D341Med (cell line): ENCODE results near the gene ANKRD60.

Experiments used
- DNase-seq: peaks from one replicate; pipeline ENCODE4 v3.0.0; 2012; ENCODE audit warnings: low spot score

The ANKRD60 gene

GRCh38 chr20:58228484-58229197 is at the start of gene ANKRD60:
TSS of gene ANKRD60 (minus strand) at chr20:58228653. CDS start at chr20:58228653, 0 bp downstream.
- DNase-seq: peak; percentile 51

- DNase-seq: no peak
Observed at GRCh38 chr20:58277578-58278472, 49.4 kb upstream of the ANKRD60 start.

GRCh38 chr20:58277107-58277506 is 48.7 kb upstream of the ANKRD60 start:
- no peak for DNase-seq

- DNase-seq: no peak
Observed at GRCh38 chr20:58274384-58274783, 45.9 kb upstream of the ANKRD60 start.

- DNase-seq: no peak
Observed at GRCh38 chr20:58271606-58272351, 43.3 kb upstream of the ANKRD60 start.

- no peak for DNase-seq
Observed at GRCh38 chr20:58268936-58269619, 40.6 kb upstream of the ANKRD60 start.

- no peak for DNase-seq
Observed at GRCh38 chr20:58268421-58268821, 40.0 kb upstream of the ANKRD60 start.

GRCh38 chr20:58267389-58268215 is 39.1 kb upstream of the ANKRD60 start:
- DNase-seq: no peak

- DNase-seq: no peak
Observed at GRCh38 chr20:58264271-58264670, 35.8 kb upstream of the ANKRD60 start.

- DNase-seq: no peak
Observed at GRCh38 chr20:58261660-58262059, 33.2 kb upstream of the ANKRD60 start.

GRCh38 chr20:58260006-58260405 is 31.6 kb upstream of the ANKRD60 start:
- DNase-seq: no peak

GRCh38 chr20:58256842-58257241 is 28.4 kb upstream of the ANKRD60 start:
- DNase-seq: no peak

- DNase-seq: no peak
Observed at GRCh38 chr20:58256307-58256706, 27.9 kb upstream of the ANKRD60 start.

GRCh38 chr20:58254890-58255289 is 26.4 kb upstream of the ANKRD60 start:
- no peak for DNase-seq

- DNase-seq: no peak
Observed at GRCh38 chr20:58251979-58252591, 23.6 kb upstream of the ANKRD60 start.

- no peak for DNase-seq
Observed at GRCh38 chr20:58251348-58251978, 23.0 kb upstream of the ANKRD60 start.

GRCh38 chr20:58246346-58246745 is 17.9 kb upstream of the ANKRD60 start:
- no peak for DNase-seq

- DNase-seq: no peak
Observed at GRCh38 chr20:58245931-58246330, 17.5 kb upstream of the ANKRD60 start.

- no peak for DNase-seq
Observed at GRCh38 chr20:58245181-58245891, 16.9 kb upstream of the ANKRD60 start.
